IPS-NIHi11 (cell line): ENCODE data around the gene C2CD2.

Experiments
- DNase-seq: peaks from one replicate; pipeline ENCODE4 v3.0.0; 2012; ENCODE audit warnings: mixed read lengths, low spot score

C2CD2 gene

DNA sequence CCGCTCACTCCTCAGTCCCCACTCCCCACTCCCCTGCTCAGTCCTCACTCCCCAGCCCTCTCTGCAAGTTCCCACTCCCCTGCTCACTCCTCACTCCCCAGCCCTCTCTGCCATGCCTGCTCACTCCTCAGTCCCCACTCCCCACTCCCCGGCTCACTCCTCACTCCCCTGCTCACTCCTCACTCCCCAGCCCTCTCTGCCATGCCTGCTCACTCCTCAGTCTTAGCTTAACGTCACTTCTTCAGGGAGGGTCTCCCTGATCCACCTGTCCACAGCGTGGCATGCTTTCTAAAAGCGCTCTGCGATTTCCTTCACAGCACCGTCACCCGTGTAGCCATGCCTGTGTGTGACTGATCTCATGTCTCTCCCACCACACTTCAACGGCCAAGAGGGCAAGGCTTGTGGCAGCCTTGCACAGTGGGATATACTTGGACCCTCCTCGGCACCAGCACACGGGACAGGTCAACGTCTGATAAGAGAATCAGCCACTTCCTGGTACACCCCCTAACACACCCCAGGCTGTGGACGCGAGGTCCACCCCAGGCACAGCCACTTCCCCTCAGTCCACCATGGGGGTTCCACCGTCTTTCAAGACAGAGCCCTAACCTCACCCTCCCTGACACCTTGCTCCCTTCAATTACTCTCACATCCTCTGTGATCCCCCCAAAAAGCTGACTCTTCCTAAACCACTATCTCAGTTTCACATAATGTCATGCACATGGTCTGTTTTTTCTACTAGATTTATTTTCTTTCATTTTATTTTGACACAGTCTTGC lies 88.6 kb downstream of the C2CD2 start:
- DNase-seq, result no peak

DNA sequence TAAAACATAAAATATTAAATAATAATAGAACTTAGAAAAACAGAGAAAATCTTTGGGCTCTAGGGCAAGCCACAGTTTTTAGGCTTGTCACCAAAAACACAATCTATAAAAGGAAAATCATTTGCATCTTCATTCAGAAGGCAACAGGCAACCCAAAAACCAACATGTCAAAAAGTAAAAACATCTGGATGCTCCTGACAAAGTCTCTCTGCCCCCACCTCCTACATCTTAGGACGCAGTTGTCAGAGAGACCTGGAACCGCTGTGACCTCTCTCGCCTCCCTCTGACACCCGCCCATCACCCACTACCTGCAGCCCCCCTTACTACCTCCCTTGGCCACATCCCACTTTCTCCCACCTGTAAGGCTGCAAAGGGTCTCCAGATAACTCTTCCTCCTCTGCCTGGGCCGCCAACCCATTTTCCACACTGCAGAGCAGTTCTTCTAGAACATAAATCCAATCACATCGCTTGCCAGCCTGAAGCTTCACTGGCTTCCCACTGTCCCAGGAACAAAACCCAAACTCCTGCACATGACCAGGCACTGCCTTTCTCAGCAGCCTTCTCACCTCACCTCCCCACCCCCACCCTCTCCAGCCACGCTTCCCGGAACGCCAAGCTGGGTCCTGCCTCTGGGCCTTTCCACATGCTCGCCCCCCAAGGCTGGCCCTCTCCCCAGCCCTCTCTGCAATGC lies 89.4 kb downstream of the C2CD2 start:
- no peak for DNase-seq

DNA sequence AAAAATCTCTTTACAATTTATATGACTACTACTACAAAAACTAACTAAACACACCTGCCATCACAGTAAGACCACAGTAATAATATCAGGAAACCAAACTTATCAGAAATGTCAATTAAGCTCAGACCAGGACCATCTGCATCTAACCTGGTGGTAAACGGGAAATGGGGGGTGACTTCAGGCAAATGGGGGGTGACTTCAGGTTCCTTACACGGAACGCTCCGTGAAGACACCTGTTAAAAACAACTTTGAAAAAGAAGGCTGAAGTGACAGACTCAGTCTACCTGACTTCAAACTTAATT lies 90.4 kb downstream of the C2CD2 start:
- no peak for DNase-seq

DNA sequence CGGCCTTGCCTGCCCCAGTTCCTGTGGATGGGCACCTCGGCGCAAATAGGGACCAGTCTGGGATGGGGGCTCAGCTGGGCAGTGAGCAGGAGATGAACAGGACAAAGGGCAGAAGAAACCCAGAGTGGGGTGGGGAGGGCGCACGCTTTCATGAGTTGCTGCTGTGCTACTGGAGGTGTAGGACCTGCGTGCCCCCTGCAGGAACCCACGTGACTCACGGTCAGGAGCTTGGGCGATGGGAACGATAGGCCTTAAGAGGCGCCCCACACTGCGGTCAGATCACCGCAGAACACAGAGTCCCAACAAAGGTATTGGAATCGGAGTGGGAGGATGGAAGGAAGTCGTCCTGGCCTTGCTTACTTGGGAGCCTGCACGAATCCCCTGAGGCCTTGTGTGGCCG lies 91.8 kb downstream of the C2CD2 start:
- no peak for DNase-seq

DNA sequence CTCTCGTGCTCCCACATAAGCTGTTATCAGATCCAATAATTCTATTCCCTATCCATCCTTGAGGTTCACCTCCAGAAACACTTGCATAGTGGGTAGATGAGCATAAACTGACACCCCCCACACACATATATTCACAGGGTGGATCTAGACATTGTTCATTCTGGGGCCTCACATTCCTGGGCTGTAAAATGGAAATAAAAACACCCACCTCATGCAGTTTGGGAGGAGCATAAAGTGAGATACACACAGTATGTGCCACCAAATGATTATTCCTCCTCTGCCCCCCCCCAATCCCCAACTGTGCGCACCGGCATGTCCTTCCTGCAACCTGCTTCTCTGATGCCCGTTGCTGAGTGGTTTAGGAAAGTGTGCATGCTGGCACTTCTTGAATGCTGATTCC lies 92.6 kb downstream of the C2CD2 start:
- no peak for DNase-seq

DNA sequence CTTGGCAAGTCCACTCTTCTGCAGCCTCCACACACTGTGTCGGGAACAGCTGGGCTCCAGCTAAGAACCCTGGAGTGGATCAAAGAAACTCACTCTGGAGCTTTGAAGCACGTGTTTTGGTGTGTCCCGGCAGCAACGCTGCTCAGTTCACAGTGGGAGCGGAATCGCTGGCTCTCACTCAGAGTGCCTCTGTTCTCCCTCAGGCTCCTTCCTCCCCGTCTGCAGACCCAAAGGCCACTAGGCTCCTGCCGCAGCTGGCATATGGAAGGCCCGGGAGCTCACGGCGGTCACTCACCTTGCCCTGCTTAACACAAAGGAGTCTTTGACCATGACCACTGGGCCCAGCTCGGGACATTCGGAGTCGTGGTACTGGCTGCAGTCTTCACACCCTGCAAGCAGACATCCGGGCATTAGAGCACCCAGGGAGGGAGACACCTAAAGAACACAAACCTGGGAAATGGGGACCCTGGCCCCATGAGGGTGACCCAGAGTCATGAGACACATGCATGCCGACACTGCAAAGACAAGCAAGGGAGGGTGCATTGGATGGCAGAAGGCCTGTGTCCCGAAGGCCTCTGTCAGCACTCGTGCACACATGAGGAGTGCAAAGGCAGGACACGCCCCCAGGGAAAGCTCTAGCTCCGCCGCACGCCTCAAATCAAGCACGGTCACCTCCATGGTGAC lies 94.4 kb downstream of the C2CD2 start:
- no peak for DNase-seq

DNA sequence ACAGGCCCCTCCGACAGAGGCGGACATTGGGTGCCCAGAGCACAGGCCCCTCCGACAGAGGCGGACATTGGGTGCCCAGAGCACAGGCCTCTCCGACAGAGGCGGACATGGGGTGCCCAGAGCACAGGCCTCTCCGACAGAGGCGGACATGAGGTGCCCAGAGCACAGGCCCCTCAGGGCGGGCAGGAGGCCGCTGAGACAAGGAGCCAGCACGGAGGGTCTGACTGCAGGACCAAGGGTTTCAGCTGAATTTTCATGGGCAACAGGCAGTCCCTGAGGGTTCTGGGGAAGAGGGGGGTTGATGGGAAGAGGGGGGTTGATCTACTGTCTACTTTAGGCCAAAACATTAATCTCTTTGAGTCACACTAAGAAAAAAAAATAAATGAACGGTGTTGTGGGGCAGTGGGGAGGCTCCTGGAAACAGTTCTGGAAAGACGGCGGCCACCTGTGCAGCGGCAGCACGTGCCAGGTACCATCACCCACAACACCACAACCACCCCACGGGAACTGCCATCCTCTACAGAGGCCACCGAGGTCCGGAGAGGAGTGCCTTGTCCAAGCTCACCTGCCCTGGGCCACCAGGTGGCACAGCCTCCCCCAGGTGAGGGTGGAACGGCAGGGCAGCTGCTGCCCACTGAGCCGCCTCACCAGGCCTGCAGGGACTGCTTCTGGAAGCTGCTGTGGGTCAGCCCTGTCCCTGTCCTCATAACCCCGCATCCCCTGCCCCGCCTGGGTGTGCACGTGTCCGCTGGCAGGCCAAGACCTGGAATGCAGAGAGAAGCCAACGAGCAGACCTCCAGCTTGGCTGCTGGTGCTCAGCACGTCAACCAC lies 95.1 kb downstream of the C2CD2 start:
- DNase-seq, result no peak

DNA sequence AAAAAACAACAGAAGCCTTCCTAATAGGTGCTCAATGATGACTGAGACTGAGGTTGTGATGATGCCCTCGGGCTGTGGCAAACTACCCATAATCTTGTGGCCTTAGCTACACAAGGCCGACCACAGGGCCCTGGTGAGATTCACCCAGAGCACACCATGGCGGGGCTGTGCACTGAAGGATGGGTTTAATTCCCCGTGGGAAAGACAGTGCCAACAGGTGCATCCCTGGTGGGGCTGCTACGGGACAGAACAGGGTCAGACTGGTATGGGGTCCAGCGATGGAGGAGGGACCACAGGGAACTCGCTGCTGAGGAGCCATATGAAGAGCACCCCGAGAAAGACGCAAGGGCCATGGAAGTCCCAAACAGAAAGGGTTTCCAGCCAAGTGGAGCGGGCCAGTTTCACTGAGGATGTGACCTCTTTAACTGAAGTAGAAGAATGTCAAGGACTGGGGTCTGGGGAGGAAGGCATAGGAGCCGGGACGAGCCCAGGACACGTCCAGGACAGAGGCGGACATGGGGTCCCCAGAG lies 96.0 kb downstream of the C2CD2 start:
- no peak for DNase-seq

DNA sequence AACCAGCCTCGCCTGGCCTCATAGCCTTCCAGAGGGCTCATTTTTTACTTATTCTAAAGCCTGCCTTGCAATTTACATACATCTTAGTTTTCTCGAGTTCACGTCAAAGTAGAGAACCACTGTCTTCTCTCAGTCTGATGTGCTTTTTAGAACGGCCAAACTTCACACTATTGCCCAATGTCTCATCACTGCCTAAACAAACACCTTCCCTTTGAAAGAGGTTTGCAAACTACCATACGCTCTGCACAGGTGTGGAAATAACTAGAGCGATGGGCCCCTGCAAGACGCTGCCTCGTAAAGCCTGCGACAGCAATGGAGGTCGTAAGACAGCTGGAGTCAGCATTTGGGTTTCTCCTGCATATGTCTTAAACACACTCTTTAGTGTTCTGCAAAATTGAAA lies 97.2 kb downstream of the C2CD2 start:
- no peak for DNase-seq

DNA sequence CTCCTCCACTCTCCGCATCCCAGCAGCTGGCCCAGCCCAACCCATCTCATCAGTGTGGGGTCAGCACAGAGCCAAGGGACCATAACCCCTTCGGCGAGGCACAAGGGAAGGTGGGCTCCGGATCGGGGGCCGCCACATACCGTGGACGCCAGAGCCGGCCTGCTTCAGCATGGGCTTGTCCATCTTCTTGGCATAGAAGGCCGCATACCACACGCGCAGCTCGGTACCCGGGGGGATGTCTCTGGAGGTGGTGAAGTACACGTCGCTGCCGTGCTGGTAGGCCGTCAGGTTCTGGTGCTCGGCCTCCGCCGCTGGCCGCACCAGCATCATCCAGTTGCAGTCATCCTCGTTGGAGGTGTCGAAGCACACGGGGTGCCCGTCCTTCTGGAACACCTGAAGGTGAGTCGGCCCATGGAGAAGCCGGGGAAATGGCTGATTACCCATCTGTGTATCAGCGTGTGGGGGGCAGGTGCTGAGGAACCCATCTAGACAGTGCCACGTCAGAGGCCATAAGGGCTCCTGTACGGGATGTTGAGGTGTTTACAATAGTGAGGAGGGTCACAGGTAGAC lies 99.3 kb downstream of the C2CD2 start:
- DNase-seq, result no peak

DNA sequence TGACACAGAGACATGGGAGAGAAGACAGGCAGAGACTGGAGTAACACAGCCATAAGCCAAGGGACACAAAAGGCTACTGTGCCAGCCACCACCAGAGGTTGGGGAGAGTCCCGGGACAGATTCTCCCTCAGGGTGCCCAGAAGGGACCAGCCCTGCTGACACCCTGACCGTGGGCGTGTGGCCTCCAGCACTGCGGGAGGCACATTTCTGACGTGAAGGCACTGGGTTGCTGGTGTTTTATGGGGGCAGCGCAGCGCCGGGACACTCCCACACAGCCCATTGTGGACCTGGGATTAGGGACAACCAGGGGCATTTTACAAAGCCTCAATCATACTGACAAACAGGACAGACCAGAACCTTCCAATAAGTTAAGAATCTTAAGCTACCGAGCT lies 100.9 kb downstream of the C2CD2 start:
- no peak for DNase-seq

DNA sequence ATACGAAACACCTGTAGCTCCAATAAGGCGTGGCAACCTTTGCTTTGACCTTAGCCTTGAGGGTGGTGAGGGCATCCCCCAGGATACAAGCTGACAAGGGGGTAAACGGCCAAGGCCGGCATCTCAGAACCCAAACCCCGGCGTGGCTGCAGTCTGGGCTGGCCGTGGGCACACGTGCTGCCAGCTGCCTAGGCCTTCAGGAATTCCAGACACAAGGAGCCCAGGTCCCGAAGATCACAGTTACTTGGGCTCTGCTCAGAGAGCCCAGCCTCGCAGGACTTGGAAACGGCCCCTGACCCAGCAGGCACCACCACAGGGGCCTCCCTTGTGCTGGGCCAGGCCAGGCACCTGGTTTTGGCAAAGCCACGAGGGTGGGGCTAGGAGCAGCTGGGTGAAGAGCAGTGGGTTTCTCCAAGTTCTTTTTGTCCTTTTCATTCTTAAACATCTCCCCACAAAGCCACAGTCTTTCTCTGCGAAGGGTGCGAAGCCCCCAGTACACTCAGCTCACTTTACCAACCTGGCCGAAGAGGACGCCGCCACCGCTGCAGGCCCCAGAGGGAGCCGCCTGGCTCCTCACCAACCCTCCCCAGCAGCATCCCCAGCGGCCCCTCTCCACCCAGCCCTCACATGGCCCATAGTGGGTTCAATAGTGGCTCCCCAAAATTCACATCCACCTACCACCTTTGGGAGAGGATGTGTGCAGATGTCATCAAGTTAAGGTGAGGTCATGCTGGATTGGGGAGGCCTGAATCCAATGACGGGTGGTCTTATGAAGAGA lies 101.5 kb downstream of the C2CD2 start:
- no peak for DNase-seq

DNA sequence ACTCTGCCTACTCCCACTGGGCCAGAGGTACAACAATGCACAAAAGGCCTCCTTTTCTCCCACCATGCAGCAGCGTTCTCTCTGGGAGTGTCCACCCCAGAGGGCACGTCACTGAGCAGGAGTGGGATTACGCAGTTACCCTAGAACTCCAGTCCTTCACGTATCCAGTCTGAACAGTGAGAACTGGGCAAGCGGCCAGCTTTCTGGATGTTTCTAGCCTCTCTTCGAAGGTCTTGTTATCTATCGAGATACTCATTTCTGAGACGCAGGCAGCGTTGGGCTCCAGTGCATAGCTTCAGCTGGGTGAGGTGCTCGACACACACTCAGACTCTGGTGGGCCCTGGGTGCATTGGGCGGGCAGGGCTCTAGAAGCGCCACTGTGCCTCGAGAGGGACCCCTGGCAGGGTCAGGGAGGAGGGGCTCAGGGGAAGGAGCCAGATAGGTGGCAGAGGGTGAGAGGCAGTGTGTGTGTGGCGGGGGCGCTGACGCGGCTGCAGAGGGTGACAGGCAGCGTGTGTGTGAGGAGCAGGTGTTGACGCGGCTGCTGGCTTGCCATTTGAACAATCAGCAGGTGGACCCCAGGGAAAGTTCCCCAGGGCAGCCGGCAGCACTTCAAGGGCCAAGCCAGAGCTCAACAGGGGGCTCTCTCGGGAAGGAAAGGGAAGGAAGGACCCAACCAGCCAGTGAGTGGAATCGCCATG lies 102.6 kb downstream of the C2CD2 start:
- DNase-seq, result no peak

DNA sequence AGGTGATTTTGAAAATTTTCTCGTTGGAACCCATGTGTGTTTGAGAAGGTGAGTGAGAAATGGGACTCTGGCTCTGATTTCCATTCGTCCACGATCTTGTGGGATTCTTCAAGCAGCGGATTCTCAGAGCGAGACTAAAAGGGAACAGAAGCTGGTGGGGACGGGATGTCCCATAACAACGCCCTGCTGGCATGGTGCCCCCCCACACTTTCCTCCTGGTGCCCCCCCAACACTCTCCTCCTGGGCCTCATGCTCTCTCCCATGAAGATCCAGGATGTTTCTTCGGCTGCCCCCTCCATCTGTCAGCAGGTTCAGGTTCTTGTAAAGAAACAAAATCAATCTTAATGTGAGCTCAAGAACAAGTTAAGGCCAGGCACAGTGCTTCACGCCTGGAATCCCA lies 103.7 kb downstream of the C2CD2 start:
- DNase-seq, result no peak

DNA sequence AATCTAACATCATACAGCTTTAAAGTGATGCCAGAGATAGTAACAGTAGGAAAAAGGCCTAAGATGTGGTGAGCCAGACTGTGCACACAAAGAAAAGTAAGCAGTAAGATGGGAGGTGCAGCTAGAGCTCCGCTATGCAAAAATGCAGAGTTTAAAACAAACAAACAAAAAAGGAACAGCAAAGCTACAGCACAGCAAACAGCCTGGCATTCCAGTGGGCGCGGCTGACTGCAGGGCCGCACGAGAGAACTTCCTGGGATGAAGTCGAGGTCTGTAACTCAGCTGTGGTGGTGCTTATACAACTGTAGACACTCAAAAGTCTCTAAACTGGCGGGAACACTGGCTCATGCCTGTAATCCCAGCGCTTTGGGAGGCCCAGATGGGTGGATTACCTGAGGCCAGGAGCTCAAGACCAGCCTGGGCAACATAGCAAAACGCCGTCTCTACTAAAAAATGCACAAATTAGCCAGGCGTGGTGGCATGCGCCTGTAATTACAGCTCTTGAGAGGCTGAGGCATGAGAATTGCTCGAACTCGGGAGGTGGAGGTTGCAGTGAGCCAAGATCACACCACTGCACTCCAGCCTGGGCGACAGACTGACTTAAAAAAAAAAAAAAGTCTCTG lies 104.7 kb downstream of the C2CD2 start:
- no peak for DNase-seq

DNA sequence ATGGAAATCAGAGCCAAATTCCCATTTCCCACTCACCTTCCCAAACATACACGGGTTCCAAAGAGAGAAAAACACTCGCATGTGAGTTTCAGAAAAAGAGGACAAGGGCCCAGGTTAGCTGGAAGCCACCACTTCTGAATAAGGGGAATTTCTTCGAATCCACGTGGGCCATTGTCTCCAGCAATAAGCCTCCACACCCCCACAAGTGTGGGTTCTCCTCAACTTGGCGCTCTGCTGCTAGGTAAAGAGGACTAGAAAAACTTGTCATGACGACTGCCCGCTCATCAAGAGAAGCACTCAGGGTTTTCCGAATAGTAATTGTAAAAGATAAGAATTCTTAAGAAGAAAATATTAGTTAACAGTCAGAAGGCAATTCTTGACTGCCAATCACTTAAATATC lies 105.3 kb downstream of the C2CD2 start:
- no peak for DNase-seq

DNA sequence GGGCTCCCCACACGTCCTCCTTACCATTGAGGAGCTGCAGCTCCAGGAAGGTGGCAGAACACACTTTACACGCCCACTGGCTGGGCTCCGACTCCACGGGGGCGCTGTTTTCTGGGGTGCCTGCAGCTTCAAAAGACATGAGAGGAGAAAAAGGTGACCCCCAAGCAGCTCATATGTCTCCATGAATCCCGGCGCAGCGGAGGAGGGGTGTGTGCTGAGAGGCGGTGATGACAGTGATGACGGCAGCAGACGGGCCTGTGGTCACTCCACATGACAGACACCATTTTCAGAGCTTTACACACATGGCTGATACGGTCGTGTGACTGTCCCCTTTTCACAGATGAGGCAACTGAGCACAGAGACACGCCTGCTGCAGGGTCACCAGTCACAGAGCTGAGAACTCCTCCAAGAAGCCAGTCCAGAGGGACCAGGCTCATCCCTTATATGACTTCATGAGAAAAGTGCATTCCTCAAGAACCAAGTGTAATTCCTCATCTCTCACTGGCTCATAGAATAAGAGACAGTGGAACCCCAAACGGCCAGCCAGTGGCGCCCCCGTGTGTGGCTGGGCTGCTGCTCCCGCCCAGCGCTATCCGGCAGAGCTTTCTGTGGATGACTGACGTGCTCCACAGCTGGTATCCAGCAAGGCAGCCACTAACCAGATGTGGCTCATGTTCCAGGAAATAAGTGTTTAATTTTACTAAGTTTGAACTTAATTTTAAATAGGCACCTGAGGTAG lies 106.6 kb downstream of the C2CD2 start:
- peak; percentile 70 for DNase-seq

DNA sequence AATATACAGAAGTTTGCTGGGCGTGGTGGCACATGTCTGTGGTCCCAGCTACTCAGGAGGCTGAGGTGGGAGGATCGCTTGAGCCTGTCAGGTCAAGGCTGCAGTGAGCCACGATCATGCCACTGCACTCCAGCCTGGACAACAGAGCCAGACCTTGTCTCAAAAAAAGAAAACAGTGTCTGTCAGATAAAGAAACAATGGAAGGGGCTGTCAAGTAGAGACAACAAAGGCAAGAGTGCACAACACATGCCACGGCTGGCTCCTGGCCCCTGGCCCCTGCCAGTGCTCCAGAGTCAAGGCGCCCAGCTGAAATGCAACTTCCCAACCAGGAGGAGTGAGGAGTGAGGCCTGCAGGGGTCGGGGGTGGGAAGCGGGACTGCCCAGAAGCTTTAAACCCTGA lies 107.3 kb downstream of the C2CD2 start:
- DNase-seq, result no peak

DNA sequence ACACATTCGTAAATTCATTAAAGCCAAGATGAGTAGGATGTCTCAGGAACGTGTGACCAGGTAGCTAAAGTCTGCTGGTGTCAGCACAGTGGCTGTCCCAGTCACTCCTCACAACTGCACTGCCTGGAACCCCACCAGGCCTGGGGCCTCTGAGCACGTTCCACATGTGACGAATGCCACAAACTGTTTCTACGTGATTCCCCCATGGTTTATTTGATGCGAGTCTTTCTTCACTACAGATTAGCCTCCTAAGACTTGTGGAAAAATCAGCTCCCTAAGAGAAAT lies 107.8 kb downstream of the C2CD2 start:
- DNase-seq, result no peak
